HEK293T (cell line): ENCODE measurements around the gene ZNF329.

ENCODE experiments used
- ELF4 ChIP-seq: fragments of 450-650 bp; IDR thresholded peaks from 2 replicates; pipeline ENCODE4 v1.6.1; 2017; ENCODE audit warnings: antibody characterized with exemption
- FOXA1 ChIP-seq: fragments of 450-650 bp; IDR thresholded peaks from 2 replicates; pipeline ENCODE4 v1.6.1; 2016; ENCODE audit warnings: mild to moderate bottlenecking
- FOXM1 ChIP-seq: fragments of 450-650 bp; IDR thresholded peaks from 2 replicates; pipeline ENCODE4 v1.6.1; 2017; ENCODE audit warnings: mild to moderate bottlenecking, borderline replicate concordance
- HDGF ChIP-seq: fragments of 450-650 bp; IDR thresholded peaks from 2 replicates; pipeline ENCODE4 v1.6.1; 2017; ENCODE audit warnings: antibody characterized with exemption, borderline replicate concordance
- L3MBTL2 ChIP-seq: fragments of 450-650 bp; conservative IDR thresholded peaks from 2 replicates; pipeline ENCODE4 v1.6.1; 2016; ENCODE audit warnings: mild to moderate bottlenecking
- LEF1 ChIP-seq: fragments of 450-650 bp; IDR thresholded peaks from 2 replicates; pipeline ENCODE4 v1.6.1; 2017; ENCODE audit warnings: mild to moderate bottlenecking, borderline replicate concordance
- NFRKB ChIP-seq: fragments of 450-650 bp; IDR thresholded peaks from 2 replicates; pipeline ENCODE4 v1.6.1; 2016; ENCODE audit warnings: mild to moderate bottlenecking, moderate library complexity
- SP1 ChIP-seq: fragments of 450-650 bp; IDR thresholded peaks from 2 replicates; pipeline ENCODE4 v1.6.1; 2017

- TF ChIP-seq FOXA1 (no peak), SP1 (no peak), LEF1 (no peak), FOXM1 (no peak), ELF4 (no peak), L3MBTL2 (no peak), HDGF (no peak), NFRKB (no peak)
These were observed 3.7 kb upstream of the ZNF329 start for GRCh38 chr19:58154287-58154678.
